K562 (cell line): ENCODE data around the gene PLEKHA6. TPM values are rescaled to one million over a fixed set of nuclear protein-coding genes. Genes with fewer than 3 reads are reported as not detected.

Experiments
- ATF7 ChIP-seq: fragments of 450-650 bp; IDR thresholded peaks from 2 replicates; pipeline ENCODE4 v1.7.1; 2014; ENCODE audit warnings: mild to moderate bottlenecking, moderate library complexity
- BCL6 ChIP-seq: fragments of 250-450 bp; sonication (Bioruptor Pico); IDR thresholded peaks from 2 replicates; pipeline ENCODE4 v1.4.0; 2020
- FIP1L1 ChIP-seq: fragments of 200-400 bp; formaldehyde crosslinking; IDR thresholded peaks from 2 replicates; pipeline ENCODE4 v1.6.1; 2018; ENCODE audit warnings: mild to moderate bottlenecking, low read depth, low read length; ENCODE audit not compliant: poor library complexity, severe bottlenecking
- KDM2B ChIP-seq: fragments of 250-450 bp; sonication (Bioruptor Pico); IDR thresholded peaks from 2 replicates; pipeline ENCODE4 v1.8.0; 2021; ENCODE audit warnings: mild to moderate bottlenecking, moderate library complexity
- MBD2 ChIP-seq: sonication (generic); IDR thresholded peaks from 2 replicates; pipeline ENCODE4 v1.6.1; 2016; ENCODE audit warnings: low read depth, borderline replicate concordance
- MECOM ChIP-seq: fragments of 250-450 bp; sonication (Bioruptor Pico); IDR thresholded peaks from 2 replicates; pipeline ENCODE4 v1.8.0; 2022; ENCODE audit warnings: inconsistent platforms
- NFATC3 ChIP-seq: fragments of 450-650 bp; IDR thresholded peaks from 2 replicates; pipeline ENCODE4 v1.6.1; 2017; ENCODE audit warnings: mild to moderate bottlenecking
- NFE2L1 ChIP-seq: fragments of 450-650 bp; IDR thresholded peaks from 2 replicates; pipeline ENCODE4 v1.6.1; 2016; ENCODE audit warnings: missing genetic modification characterization, low read depth, mild to moderate bottlenecking, missing compliant biosample characterization, moderate library complexity, borderline replicate concordance
- RBM22 ChIP-seq: fragments of 200-400 bp; formaldehyde crosslinking; IDR thresholded peaks from 2 replicates; pipeline ENCODE4 v1.6.1; 2018; ENCODE audit warnings: low read length, low read depth; ENCODE audit not compliant: poor library complexity, severe bottlenecking
- TEAD1 ChIP-seq, 2 experiments: fragments of 450-650 bp in 1 of 2; sonication (generic) in 1 of 2; formaldehyde crosslinking; IDR thresholded peaks; 2 replicates each; pipeline versions ENCODE4 v1.4.0 to v1.8.0; 2020 to 2022; ENCODE audit warnings: mild to moderate bottlenecking in 2 of 2, missing genetic modification reagents in 1 of 2
- XRCC5 ChIP-seq: fragments of 200-400 bp; formaldehyde crosslinking; IDR thresholded peaks from 2 replicates; pipeline ENCODE4 v1.6.1; 2017; ENCODE audit warnings: low read depth, mild to moderate bottlenecking, low read length
- ZBTB1 ChIP-seq: sonication (generic); formaldehyde crosslinking; IDR thresholded peaks from 2 replicates; pipeline ENCODE4 v1.8.1; 2023; ENCODE audit warnings: missing genetic modification reagents, low read depth, mild to moderate bottlenecking, borderline replicate concordance
- ZNF589 ChIP-seq: fragments of 200-800 bp; sonication (Bioruptor generic); IDR thresholded peaks from 2 replicates; pipeline ENCODE4 v1.6.1; 2016; ENCODE audit warnings: low read depth, missing genetic modification characterization, missing compliant biosample characterization
- ZNF655 ChIP-seq: fragments of 250-450 bp; sonication (Bioruptor Pico); IDR thresholded peaks from 2 replicates; pipeline ENCODE4 v1.5.0; 2021
- ZNF79 ChIP-seq: fragments of 250-450 bp; sonication (Bioruptor Pico); IDR thresholded peaks from 2 replicates; pipeline ENCODE4 v1.4.0; 2020; ENCODE audit warnings: low read depth, mild to moderate bottlenecking, moderate library complexity
- ZNF830 ChIP-seq: fragments of 250-450 bp; sonication (Bioruptor Pico); IDR thresholded peaks from 2 replicates; pipeline ENCODE4 v1.5.0; 2021; ENCODE audit warnings: mild to moderate bottlenecking
- polyA plus RNA-seq, 8 experiments: library from polyadenylated mRNA; depleted of rRNA in 4 of 8; stranded (reverse) in 5 of 8; unstranded in 3 of 8; fragments of >200 nt; fragmentation: Nextera tagmentation in 2 of 8; fragmentation: Illumina TruSeq in 1 of 8; extraction: Ambion mirVana in 2 of 8; extraction: Trizol in 1 of 8; gene quantifications; 2 replicates each; pipeline versions ENCODE4 v1.2.1 to v1.2.3, GENCODE V29; 2011 to 2014; ENCODE audit warnings: inconsistent platforms in 1 of 8, missing spikeins in 1 of 8
- total RNA-seq, 7 experiments: library from RNA; depleted of rRNA in 6 of 7; stranded (reverse); fragments of >200 nt in 6 of 7; fragmentation: Illumina TruSeq in 2 of 7; extraction: Trizol in 2 of 7; gene quantifications; 2 replicates each; pipeline versions ENCODE4 v1.2.1 to v1.2.3, GENCODE V29; 2011 to 2021; ENCODE audit warnings: low replicate concordance in 1 of 7
- TF ChIP-seq, protein P1 (sequence below): sonication (generic); formaldehyde crosslinking; IDR thresholded peaks from 2 replicates; pipeline ENCODE4 v1.8.0; 2022; ENCODE audit warnings: mild to moderate bottlenecking, missing genetic modification reagents
- TF ChIP-seq, protein P2 (sequence below): fragments of 450-650 bp; formaldehyde crosslinking; IDR thresholded peaks from 2 replicates; pipeline ENCODE4 v1.4.0; 2022; ENCODE audit warnings: missing genetic modification characterization
- TF ChIP-seq, protein P3 (sequence below): fragments of 250-450 bp; sonication (Bioruptor Pico); IDR thresholded peaks from 2 replicates; pipeline ENCODE4 v1.8.0; 2021; ENCODE audit warnings: borderline replicate concordance, mild to moderate bottlenecking, moderate library complexity; ENCODE audit not compliant: poor library complexity, severe bottlenecking

The PLEKHA6 gene
- total and polyA plus RNA-seq, 9 of the 15 experiments (the other 6 are each of a cell fraction or from before 2014, with no cell fraction given): under 0.01 to 0.33 (median 0.01) TPM; not detected in 4

- TF ChIP-seq ZNF655 (no peak), ZNF79 (CRISPR knock-in tag) (no peak), ZBTB1 (CRISPR knock-in tag) (no peak), ZNF589 (no peak), MBD2 (no peak), MECOM (CRISPR knock-in tag) (no peak), RBM22 (no peak), ATF7 (no peak), KDM2B (no peak), ZNF830 (CRISPR knock-in tag) (no peak), NFATC3 (no peak), FIP1L1 (no peak), TEAD1 (CRISPR knock-in tag; IDR thresholded peaks at IDR 0.05) (peak in 1 of 2 experiments; percentile 23; a peak in 1 of 4 replicates), XRCC5 (no peak), NFE2L1 (tag) (no peak), BCL6 (CRISPR knock-in tag) (no peak)
- TF ChIP-seq, protein P1, sequence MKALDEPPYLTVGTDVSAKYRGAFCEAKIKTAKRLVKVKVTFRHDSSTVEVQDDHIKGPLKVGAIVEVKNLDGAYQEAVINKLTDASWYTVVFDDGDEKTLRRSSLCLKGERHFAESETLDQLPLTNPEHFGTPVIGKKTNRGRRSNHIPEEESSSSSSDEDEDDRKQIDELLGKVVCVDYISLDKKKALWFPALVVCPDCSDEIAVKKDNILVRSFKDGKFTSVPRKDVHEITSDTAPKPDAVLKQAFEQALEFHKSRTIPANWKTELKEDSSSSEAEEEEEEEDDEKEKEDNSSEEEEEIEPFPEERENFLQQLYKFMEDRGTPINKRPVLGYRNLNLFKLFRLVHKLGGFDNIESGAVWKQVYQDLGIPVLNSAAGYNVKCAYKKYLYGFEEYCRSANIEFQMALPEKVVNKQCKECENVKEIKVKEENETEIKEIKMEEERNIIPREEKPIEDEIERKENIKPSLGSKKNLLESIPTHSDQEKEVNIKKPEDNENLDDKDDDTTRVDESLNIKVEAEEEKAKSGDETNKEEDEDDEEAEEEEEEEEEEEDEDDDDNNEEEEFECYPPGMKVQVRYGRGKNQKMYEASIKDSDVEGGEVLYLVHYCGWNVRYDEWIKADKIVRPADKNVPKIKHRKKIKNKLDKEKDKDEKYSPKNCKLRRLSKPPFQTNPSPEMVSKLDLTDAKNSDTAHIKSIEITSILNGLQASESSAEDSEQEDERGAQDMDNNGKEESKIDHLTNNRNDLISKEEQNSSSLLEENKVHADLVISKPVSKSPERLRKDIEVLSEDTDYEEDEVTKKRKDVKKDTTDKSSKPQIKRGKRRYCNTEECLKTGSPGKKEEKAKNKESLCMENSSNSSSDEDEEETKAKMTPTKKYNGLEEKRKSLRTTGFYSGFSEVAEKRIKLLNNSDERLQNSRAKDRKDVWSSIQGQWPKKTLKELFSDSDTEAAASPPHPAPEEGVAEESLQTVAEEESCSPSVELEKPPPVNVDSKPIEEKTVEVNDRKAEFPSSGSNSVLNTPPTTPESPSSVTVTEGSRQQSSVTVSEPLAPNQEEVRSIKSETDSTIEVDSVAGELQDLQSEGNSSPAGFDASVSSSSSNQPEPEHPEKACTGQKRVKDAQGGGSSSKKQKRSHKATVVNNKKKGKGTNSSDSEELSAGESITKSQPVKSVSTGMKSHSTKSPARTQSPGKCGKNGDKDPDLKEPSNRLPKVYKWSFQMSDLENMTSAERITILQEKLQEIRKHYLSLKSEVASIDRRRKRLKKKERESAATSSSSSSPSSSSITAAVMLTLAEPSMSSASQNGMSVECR: no peak
- TF ChIP-seq, protein P2, sequence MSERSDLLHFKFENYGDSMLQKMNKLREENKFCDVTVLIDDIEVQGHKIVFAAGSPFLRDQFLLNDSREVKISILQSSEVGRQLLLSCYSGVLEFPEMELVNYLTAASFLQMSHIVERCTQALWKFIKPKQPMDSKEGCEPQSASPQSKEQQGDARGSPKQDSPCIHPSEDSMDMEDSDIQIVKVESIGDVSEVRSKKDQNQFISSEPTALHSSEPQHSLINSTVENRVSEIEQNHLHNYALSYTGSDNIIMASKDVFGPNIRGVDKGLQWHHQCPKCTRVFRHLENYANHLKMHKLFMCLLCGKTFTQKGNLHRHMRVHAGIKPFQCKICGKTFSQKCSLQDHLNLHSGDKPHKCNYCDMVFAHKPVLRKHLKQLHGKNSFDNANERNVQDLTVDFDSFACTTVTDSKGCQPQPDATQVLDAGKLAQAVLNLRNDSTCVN (CRISPR knock-in tag): no peak
- TF ChIP-seq, protein P3, sequence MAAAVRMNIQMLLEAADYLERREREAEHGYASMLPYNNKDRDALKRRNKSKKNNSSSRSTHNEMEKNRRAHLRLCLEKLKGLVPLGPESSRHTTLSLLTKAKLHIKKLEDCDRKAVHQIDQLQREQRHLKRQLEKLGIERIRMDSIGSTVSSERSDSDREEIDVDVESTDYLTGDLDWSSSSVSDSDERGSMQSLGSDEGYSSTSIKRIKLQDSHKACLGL (CRISPR knock-in tag): no peak
These were observed 161.1 kb downstream of the PLEKHA6 start (continued) for GRCh38 chr1:204198348-204199340.
